Ascending aorta (tissue), 2 donors: Measurements from ENCODE around the gene GRB14. TPM values are rescaled to one million over a fixed set of nuclear protein-coding genes. Genes with fewer than 3 reads are reported as not detected.

Experiments
- DNase-seq, 2 donors: peaks; one replicate each; pipeline ENCODE4 v3.0.0-alpha.2; 2019; ENCODE audit warnings: low spot score in 2 of 2
- H3K27ac ChIP-seq, 2 donors: fragments of 200-600 bp; sonication (generic); one replicate each; pipeline ENCODE4 v1.5.1; 2016 to 2017; ENCODE audit warnings: mild to moderate bottlenecking in 1 of 2
- H3K27me3 ChIP-seq: fragments of 200-600 bp; sonication (generic); one replicate; pipeline ENCODE4 v1.5.1; 2017
- H3K36me3 ChIP-seq, 2 donors: fragments of 200-600 bp; sonication (generic); one replicate each; pipeline ENCODE4 v1.5.1; 2016
- H3K4me1 ChIP-seq, 2 donors: fragments of 200-600 bp; sonication (generic); one replicate each; pipeline ENCODE4 v1.5.1; 2016 to 2017; ENCODE audit warnings: mild to moderate bottlenecking in 1 of 2
- H3K4me3 ChIP-seq, 2 donors: fragments of 200-600 bp; sonication (generic); one replicate each; pipeline ENCODE4 v1.5.1; 2016 to 2017; ENCODE audit warnings: mild to moderate bottlenecking in 1 of 2
- H3K9me3 ChIP-seq, 2 donors: fragments of 200-600 bp; sonication (generic); one replicate each; pipeline ENCODE4 v1.5.1; 2016
- CTCF ChIP-seq, 3 experiments: fragments of 200-600 bp in 2 of 3; fragments of 450-650 bp in 1 of 3; sonication (generic) in 2 of 3; IDR thresholded peaks; one replicate each; pipeline ENCODE4 v1.5.1; 2016 to 2019; ENCODE audit warnings: antibody characterized with exemption in 3 of 3, mild to moderate bottlenecking in 1 of 3, moderate library complexity in 1 of 3
- intact Hi-C: fragments of 100-400 bp; cut with DNase I; formaldehyde crosslinking; loops from one replicate; pipeline ENCODE4 v1.15.1; 2023
- total RNA-seq: library from RNA; depleted of rRNA; stranded (reverse); fragments of >200 nt; gene quantifications from one replicate; pipeline ENCODE4 v1.1.0, GENCODE V29; 2016

Gene GRB14
- total RNA-seq, 1 donor from 2014 or later, result 1.1 TPM

- no peaks in the 10 kb centered on the region for H3K36me3 ChIP-seq
- no peaks in the 10 kb centered on the region for H3K27me3 ChIP-seq
- no peak for DNase-seq
- no peaks in the 10 kb centered on the region for H3K4me1 ChIP-seq
- no peak for TF ChIP-seq CTCF (IDR thresholded peaks at IDR 0.05)
- intact Hi-C loops, result no loop called here
- H3K9me3 ChIP-seq, result no peaks in the 10 kb centered on the region
- H3K4me3 ChIP-seq, result no peak overlapping the region
- no peak overlapping the region for H3K27ac ChIP-seq
These were observed 78.7 kb downstream of the GRB14 start for GRCh38 chr2:164542581-164543021.

GRCh38 chr2:164538240-164538866 lies 82.9 kb downstream of the GRB14 start:
- Histone ChIP-seq H3K4me1 (no peaks in the 10 kb centered on the region), H3K9me3 (no peaks in the 10 kb centered on the region), H3K27me3 (no peaks in the 10 kb centered on the region), H3K36me3 (no peaks in the 10 kb centered on the region), H3K27ac (no peak overlapping the region), H3K4me3 (no peak overlapping the region)
- TF ChIP-seq CTCF (IDR thresholded peaks at IDR 0.05), result peak in 2 of 3 experiments; percentile 20 to 43
- DNase-seq, result no peak
- intact Hi-C loops, result no loop called here

- Histone ChIP-seq H3K27me3 (no peaks in the 10 kb centered on the region), H3K27ac (no peak overlapping the region), H3K36me3 (no peaks in the 10 kb centered on the region), H3K9me3 (no peaks in the 10 kb centered on the region), H3K4me1 (no peaks in the 10 kb centered on the region), H3K4me3 (no peak overlapping the region)
- TF ChIP-seq CTCF (IDR thresholded peaks at IDR 0.05), result no peak
- no peak for DNase-seq
- intact Hi-C loops, result no loop called here
These were observed 85.8 kb downstream of the GRB14 start for GRCh38 chr2:164535280-164536025.

GRCh38 chr2:164530464-164530863 lies 90.8 kb downstream of the GRB14 start:
- Histone ChIP-seq H3K4me1 (no peaks in the 10 kb centered on the region), H3K4me3 (no peak overlapping the region), H3K27ac (no peak overlapping the region), H3K27me3 (no peaks in the 10 kb centered on the region), H3K36me3 (no peaks in the 10 kb centered on the region), H3K9me3 (no peaks in the 10 kb centered on the region)
- DNase-seq, result no peak
- intact Hi-C loops, result no loop called here
- TF ChIP-seq CTCF (IDR thresholded peaks at IDR 0.05), result no peak

GRCh38 chr2:164523726-164524125 lies 97.6 kb downstream of the GRB14 start:
- no peak overlapping the region for H3K27ac ChIP-seq
- H3K36me3 ChIP-seq, result no peaks in the 10 kb centered on the region
- H3K9me3 ChIP-seq, result no peaks in the 10 kb centered on the region
- H3K27me3 ChIP-seq, result no peaks in the 10 kb centered on the region
- H3K4me1 ChIP-seq, result no peaks in the 10 kb centered on the region
- TF ChIP-seq CTCF (IDR thresholded peaks at IDR 0.05), result no peak
- DNase-seq, result no peak
- intact Hi-C loops, result no loop called here
- H3K4me3 ChIP-seq, result no peak overlapping the region
